Nasal cavity respiratory epithelium epithelial cell of viscerocranial mucosa (primary cell): ENCODE measurements around the gene SATB2. TPM values are rescaled to one million over a fixed set of nuclear protein-coding genes. Genes with fewer than 3 reads are reported as not detected.

ENCODE experiments used
- total RNA-seq: library from RNA; depleted of rRNA; stranded (reverse); fragments of >200 nt; gene quantifications from 2 replicates; pipeline ENCODE4 v1.2.3, GENCODE V29; 2014

The SATB2 gene
- 0.68 and 3.5 TPM in 2 replicates for total RNA-seq

DNA sequence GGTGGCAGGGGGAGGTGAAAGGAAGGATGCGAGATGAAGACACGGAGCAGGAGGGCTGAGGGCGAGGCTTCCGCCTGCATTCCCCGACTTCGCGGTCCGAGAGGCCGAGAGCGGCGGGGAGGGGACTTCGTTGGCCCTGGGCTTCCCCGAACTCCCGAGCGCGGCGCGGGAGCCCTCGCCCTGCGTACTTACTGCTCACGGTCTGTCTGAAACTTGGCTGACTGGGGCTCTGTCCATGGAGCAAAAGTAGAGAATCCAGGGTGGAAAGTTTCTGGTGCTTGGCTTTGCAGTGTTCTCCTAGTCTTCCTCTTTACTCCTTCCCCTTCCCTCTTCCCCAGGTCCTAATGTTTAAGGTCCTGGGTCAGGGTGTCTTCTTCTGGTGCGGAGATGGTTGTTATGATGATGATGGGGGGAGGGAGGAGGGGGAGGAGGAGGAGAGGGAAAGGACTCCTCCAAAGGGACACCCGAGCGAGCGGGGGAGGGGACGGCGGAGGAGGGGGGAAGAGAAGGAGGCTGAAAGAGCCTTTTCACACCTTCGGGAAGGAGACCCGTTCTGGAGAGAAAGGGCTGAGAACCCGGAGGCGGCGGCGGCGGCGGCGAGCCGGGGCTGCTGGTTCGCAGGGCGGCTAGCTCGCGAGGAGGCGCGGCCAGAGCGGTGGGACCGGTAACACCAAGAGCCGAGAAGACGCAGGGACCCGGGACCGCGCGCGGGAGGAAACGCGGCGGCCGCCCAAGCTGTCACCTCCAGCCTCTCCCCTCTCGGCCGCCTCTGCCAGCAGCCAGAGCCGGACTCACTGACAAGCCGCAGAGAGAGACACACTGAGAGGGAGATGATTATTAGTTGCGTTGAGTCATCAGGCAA lies at the start of gene SATB2:
TSS of gene SATB2 (minus strand) at position 793 of the 862 bp plus-strand sequence. CDS start 1,902 bp downstream, outside the sequence.

